RCC 7860 (cell line): Measurements from ENCODE around the gene OR2D3.
"Not testable (repeated sequence)": the region's sequence is repeated elsewhere in the genome, so short reads cannot be mapped to it uniquely, and the experiment has no call there.

ENCODE experiments used
- DNase-seq: peaks from one replicate; pipeline ENCODE4 v3.0.0-alpha.2; 2015; ENCODE audit warnings: low spot score
- FAIRE-seq: peaks from 2 replicates; lab custom pipeline; 2012; peaks lifted over from hg19 to GRCh38; lab: Jason Lieb, UNC

OR2D3 gene

DNA sequence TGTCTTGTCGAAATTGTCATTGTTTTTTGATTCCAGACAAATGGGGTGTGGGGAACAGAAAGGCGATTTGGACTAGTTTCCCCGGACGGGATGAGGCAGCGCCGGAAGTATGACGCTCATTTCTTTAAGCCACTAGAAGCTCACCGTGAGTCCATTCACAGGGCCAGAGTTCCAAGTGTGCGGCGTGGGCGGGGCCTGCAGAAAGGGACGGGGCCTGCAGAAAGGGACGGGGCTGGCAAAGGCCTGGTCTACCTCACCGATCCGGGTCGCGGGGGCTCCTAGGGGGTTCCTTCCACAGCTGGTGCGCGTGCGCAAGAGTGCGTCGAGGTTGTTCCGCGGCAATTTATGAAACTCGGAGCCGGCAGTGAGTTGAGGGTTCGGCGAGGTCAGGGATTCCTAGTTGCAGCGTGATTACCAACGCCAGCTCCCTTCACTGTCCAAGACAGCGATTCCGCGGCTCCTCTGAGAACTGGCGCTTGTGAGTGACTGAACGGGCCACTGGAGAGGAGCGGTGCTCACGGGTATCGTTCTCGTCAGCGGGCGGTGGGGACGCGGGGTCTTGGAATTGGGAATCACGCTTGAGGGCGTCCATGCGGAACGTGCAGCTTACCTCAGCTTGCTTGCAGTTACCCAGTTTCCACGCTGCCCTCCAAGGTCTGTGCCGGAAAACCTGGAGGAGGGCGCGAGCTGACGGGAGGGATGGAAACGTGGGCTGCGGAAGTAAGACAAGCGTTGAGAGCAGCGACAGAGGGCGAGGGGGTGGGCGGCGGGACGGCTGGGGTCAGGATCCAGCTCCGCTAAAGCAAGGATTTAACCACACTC lies 5.6 kb downstream of the OR2D3 start, which contains the start of gene ZNF215:
ZNF215 (plus strand) TSS at position 219 of the 822 bp plus-strand sequence. CDS start 5,847 bp downstream, outside the sequence.
- FAIRE-seq: peak; percentile 60

DNA sequence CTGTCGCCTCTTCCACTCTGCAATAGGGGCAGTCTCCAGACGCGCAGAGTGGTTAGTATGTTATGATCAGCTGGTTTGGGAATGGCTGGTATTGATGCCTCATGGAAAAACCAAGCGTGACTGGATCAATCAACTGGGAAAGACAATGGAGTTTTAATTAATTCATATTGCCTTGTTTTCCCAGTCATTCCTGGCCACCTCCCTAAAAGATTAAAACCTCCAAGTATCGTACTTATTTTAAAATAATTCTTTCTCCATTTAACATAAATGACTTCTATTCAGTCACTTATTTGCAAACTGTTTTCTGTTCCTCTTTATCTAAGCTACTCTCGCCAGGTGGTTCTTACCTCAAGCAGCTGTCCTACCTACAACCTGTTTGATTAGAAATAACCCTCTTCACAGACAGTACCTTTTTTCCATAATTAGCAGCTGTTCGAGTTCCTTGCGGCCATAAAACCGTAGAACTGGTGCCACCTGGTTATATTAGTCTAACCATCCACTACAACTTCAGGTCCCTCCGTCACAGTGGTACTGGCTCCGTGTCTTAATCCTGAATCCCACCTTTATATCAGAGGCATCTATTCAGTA lies 6.3 kb downstream of the OR2D3 start:
- FAIRE-seq: no peak
- DNase-seq: no peak

More for the DNA sequence above, 5.6 kb downstream of the OR2D3 start, which contains the start of gene ZNF215:
- peak; percentile 82 for DNase-seq

DNA sequence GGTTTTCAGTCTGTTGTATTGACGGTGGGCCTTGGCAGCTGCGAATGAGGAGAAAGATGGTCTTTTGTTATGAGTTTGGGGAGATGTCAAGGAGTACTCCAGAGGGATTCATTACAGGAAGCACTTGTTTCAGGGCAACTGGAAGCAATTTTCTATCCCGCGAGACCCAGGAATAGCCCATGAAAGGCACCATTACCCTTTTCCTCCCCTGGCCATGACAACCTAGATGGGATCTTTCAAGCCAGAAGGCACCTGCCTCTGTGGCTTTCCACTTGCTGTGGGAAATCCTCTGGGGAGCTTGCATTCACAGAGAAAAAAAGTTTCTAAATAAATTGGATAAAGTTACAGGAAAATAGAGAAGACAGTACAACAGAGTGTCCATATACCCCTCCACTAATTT lies 8.1 kb downstream of the OR2D3 start:
- no peak for FAIRE-seq
- DNase-seq: no peak

DNA sequence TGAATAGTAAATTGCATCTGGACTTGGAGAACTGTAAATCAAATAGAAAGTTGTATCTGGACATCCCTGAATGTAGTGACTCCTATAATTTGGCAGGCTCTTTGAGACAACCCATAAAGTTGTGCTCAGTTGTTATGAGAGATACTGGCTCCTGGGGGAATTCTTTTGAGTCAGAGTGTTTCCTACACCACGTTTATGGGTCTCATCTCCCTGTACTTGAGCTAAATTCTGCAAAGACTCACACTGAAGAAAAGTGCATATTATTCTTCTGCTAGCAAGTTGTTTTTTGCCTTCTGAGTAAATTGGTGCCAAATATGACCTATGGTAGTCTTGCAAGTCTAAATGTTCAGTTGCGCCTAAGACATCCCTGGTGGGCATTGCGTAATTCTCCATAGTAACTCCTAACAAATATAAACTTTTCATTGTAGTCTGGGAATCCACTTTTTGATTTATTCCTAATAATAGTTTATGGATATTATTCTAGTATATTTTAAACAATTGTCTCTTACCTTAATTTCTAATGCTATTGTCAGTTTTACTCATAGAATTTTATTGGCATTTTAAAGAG lies 10.4 kb downstream of the OR2D3 start:
- DNase-seq (no peak), FAIRE-seq (no peak)

DNA sequence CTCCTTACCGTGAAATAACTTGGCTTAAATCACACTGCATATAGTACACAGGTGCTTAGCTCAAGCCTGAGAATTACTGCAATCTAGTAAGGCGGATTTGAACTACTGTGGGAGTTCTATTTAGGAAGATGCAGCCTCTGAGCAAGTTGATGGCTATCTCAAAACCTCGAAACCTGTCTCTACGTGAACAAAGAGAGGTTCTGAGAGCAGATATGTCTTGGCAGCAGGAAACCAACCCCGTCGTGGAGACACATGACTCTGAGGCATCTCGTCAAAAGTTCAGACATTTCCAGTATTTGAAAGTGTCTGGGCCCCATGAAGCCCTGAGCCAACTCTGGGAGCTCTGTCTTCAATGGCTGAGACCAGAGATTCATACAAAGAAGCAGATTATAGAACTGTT lies 11.3 kb downstream of the OR2D3 start:
- FAIRE-seq (no peak), DNase-seq (no peak)

DNA sequence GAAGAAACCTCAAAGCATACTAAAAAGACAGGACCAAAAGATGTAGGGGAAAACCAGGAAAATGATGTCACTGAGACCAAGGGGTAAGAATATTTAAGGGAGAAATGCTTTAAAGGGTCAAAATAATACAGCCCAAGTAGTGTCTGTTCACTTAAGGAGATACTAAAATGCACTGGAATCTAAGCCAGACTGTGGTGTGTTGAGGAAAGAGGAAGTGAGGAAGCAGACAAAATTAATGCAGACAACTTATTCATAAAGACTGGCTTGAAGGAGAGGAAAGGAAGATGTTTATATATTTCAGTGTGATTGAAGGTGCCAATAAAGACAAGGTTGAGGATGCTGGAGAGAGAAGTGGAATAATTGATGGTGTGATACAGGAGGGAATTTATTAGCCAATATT lies 21.2 kb downstream of the OR2D3 start:
- FAIRE-seq (no peak), DNase-seq (no peak)

DNA sequence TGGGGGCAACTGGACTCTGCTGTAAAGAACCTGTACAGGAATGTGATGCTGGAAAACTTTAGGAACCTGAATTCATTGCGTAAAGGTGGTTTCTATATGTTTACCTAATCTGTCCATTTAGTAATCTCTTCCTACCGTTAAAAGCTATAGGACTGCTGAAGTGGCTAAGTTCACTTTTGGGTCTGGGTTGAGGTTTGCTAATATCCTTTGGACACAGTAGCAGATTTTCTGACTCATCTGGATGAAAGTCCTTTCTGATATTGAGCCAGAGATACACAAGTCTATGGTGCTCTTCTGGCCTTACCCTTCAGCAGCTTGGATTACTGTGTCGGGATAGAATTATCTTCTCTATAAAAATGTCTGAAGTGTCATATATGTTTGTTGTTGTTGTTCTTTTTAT lies 22.3 kb downstream of the OR2D3 start:
- no peak for FAIRE-seq
- DNase-seq: no peak

DNA sequence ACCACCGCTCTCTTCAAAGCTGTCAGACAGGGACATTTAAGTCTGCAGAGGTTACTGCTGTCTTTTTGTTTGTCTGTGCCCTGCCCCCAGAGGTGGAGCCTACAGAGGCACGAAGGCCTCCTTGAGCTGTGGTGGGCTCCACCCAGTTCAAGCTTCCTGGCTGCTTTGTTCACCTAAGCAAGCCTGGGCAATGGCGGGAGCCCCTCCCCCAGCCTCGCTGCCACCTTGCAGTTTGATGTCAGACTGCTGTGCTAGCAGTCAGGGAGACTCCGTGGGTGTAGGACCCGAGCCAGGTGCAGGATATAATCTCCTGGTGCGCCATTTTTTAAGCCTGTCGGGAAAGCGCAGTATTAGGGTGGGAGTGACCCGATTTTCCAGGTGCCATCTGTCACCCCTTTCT lies 33.4 kb downstream of the OR2D3 start:
- FAIRE-seq, DNase-seq: not testable (repeated sequence)

DNA sequence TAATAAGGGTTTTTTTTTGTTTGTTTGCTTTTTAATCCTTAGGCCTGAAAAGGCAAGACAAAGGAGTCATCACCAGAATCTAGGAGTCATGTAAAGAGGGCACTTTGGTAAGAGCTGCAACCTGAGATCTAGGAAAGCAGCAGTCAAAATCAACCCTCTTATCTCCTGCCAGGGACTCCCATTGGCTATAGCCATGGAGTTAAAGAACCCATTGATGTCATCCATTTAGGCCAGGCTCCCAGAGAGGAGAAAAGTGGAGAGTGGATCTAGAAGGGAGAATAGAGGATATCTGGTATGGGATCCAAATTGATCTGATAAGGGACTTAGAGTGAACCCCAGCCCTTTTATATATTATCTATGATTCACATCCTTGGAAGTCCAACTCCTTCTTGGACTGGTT lies 41.3 kb downstream of the OR2D3 start:
- FAIRE-seq: no peak
- no peak for DNase-seq

DNA sequence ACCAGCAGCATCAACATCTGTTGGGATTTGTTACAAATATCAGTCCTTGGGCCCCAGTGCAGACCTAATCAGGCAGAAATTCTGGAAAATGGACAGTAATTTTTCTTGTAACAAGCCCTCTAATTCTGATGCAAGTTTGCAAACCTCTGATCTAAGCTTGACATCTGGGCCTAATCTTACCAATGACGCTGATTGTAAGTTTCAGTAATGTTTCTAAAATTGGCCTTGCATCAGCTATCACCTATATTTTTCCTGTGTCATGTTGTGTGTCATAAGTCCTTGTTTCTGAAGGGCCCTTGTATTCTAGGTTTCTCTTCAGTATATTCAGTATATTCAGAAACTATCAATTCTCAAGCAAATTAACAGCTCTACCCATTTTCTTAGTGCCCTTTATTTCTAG lies 41.9 kb downstream of the OR2D3 start:
- DNase-seq (no peak), FAIRE-seq (no peak)

DNA sequence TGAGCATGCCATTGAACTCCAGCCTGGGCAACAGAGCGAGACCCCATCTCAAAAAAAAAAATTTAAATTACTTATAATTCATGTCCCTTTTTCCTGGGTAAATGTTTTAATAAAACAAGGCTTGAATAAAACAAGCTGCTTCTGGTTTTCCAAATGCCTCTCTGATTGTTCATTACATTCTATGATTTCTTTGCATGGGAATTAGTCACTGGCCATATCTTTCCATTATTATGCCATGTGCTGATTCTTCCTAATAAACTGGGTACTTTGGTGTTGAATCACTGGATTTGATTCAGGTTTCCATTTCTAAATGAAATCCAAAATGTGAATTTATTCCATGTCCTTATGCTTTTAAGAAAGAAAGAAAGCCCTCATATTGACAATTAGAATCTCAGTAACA lies 48.0 kb downstream of the OR2D3 start:
- FAIRE-seq: no peak
- no peak for DNase-seq

DNA sequence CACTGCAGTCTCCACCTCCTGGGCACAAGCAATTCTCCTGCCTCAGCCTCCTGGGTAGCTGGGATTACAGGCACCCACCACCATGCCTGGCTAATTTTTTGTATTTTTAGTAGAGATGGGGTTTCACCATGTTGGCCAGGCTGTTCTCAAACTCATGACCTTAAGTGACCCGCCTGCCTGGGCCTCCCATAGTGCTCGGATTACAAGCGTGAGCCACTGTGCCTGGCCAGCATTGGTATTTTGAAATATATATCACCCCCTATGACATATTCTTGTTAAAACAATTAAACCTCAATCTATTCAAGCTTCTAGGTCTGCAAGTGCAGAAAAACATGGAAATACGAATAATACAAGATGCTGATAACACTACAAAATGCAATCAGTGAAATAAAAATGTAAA lies 49.1 kb downstream of the OR2D3 start:
- FAIRE-seq, DNase-seq: not testable (repeated sequence)
